Stimulated activated CD4-positive, alpha-beta T cell treated with anti-CD3 and anti-CD28 coated beads, Interleukin-15, amount 100 ng/mL, for 24 hours (primary cell): Measurements from ENCODE around the gene C2orf80.
"Not testable (repeated sequence)": the region's sequence is repeated elsewhere in the genome, so short reads cannot be mapped to it uniquely, and the experiment has no call there.

Experiments used
- DNase-seq: peaks from one replicate; pipeline ENCODE4 v3.0.0-alpha.2; 2020

Gene C2orf80

DNA sequence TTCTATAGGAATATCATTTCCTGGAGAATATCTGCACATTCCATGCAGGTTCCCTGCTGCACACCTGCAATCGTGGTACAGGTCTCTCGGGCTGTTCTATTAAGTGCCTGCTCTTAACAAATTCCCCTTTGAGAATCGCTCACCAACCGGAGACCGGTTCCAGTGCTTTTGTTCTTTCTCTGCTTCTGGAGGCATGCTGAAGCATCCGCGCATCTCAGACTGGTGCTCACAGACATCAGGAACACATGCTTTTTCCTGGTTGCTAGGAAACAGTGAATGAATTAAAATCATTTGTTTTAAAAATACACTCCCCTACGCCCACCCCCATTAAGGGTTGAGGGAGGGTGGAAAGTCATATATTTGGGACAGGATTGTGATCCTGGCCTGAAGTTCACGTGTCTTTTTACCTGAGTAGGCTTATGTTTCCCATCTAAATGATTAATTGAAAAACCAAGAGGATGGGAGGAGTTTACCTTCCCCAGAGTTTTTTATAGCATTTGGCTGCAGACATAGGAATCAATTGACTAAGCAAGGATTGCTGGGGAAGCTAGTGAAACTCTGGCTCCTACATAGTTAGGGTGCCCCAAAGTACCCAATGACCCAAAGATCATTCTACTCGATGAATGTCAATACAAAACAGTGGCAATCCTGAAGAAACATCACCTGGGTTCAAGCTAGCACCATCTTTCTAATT, at the start of gene C2orf80:
Gene C2orf80 (minus strand): TSS at position 221 of the 694 bp plus-strand sequence. CDS start 3,044 bp downstream, outside the sequence.
- no peak for DNase-seq

DNA sequence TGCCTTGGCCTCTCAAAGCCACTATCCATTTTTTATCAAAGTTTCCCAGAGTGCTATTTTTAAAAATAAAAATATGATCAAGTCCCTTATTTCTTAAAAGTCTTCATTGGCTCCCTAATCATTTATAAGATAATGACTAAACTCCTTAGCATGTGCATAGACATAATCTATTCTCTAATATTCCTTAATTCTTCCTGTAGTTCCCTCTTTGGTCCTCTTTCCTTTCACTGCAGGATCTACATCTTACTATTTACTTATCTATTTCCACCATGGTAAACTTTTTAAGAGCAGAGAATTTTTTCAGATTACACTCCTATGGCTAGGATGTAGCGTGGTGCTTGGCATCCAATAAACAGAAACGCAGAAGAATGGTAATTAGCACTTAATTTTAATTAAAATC, 46.0 kb upstream of the C2orf80 start:
- no peak for DNase-seq

DNA sequence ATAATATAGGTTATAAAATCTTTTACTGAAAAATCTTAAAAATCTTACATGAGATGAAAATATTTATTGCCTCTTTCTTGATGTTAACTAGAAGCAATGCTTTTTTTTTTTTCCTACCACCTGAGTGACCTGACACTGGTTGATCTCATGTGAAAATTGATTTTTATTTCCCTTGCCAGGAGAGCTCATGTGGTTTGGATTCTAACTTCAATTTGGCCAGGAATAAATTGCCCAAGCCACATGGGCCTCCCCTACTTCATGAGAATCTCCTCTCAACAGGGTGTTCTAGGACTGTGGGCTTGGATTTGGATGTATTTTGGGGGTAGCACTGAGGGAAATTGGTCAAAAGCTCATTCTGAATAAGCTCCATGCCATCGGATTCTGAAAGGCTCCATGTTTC, 45.0 kb upstream of the C2orf80 start:
- DNase-seq, result no peak

DNA sequence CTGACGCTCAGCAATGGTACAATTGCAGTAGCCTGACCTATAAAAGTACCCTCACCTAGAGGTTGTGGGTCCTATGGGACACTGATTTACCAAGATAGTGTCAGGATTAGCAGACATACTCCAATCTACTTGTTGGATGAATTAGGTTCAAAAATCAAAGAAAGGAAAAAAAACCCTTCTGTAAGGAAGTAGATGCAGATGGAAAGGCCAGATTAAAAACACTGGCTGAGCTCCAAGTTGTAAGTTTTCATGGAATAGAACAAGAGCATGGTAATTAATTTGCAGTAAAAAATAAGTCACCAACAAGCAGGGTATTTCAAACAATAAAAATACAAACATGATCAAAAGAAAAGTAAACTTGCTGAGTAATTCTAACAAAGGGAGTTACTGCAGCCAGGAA, 38.6 kb upstream of the C2orf80 start:
- DNase-seq, result no peak

DNA sequence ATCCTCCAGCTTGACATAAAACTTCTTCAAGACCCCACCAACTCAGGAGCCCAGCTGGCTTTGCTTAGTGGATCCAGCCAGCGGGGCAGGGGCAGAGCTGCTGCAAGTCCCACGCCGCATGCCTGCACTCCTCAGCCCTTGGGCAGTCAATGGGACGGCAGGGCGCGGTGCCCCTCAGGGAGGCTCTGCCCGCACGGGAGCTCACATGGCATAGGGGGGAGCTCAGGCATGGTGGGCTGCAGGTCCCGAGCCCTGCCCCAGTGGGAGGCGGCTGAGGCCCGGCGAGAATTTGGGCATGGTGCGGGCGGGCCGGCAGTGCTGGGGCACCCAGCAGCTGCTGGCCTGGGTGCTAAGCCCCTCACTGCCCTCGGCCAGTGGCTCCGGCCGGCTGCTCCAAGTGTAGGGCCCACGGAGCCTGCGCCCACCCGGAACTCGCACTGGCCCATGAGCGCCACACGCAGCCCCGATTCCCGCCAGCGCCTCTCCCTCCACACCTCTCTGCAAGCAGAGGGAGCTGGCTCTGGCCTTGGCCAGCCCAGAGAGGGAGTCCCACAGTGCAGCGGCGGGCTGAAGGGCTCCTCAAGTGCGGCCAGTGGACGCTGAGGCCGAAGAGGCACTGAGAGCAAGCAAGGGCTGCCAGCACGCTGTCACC, 37.9 kb upstream of the C2orf80 start:
- DNase-seq, result no peak

DNA sequence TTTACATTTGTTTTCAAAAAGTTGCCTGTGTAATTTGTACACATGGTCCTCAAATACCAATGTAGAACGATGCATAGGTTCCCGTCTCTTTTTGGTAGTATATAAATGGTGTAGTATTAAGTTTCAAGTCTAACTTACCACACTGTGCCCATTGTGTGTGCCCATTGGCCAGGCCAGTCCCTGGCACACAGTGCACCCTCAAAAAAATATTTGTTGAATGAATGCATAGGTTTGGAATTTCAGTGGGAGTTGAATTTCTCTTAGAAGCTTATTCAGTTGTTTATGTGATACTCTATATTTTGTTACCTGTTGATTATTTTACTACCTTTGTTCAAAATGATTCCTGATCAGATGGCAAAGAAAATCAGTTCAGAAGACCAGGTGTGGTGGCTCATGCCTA, 35.0 kb upstream of the C2orf80 start:
- no peak for DNase-seq

DNA sequence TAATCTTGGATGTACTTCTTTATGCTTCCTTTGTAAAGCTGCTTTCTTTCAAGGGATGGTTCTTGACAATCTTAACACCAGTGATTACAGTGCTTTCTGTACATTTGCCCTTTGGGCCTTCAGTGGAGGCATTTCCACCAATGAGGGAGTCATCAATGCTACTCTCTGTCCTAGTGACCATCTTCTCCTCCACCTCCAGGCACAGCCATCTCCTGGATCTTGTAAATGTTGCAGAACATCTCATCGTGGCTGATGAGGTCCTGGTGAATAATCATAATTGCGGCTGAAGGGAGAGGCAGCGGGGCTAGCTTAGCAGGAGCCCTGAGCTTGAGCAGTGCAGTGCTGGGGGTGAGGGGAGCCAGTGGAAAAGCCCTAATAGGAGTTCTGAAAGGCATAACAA, 32.5 kb upstream of the C2orf80 start:
- no peak for DNase-seq

DNA sequence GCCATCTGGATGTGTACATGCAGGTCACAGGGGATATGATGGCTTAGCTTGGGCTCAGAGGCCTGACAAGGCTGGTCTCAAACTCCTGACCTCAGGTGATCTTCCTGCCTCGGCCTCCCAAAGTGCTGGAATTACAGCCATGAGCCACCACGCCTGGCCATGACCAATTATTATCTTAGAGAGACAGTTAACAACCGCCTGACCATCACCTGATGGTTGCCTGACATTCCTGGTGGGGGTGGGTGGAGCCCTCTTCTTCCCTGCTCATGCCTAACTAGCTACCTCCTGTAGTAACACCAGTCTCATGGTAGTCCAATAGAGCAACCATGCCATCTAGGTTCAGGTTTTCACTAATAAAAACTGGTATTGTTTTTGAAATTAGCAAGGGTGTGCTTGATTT, 32.0 kb upstream of the C2orf80 start:
- not testable (repeated sequence) for DNase-seq

DNA sequence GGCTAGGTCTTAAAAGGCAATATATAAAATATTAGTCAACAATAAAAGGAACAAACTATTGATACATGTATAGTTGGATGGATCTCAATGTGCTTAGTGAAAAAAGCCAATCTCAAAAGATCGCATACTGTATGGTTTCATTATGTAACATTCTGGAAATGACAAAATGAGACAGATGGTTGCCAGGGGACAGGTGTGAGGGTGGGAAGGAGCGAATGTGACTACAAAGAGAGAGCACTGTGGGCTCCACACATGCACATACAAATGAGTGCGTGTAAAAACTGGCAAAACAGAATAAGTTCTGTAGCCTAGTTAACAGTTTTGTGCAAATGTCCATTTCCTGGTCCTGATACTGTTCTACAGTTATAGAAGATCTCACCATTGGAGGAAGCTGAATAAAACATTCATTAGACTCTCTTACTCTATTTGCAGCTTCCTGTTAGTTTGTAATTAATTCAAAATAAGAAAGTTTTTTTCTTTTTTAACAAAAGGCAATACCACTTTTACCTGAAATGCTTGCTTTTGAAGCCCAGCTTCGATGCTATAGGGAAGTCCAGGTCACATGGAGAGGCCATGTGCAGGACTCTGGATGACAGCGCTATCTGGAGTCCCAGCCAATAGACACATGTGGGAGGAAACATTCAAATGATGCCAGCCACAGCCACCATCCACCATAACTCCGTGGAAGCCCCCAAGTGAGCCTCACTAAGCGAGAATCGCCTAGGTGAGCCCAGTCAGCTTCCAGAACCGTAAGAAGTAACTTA, 21.0 kb upstream of the C2orf80 start:
- DNase-seq, result no peak

DNA sequence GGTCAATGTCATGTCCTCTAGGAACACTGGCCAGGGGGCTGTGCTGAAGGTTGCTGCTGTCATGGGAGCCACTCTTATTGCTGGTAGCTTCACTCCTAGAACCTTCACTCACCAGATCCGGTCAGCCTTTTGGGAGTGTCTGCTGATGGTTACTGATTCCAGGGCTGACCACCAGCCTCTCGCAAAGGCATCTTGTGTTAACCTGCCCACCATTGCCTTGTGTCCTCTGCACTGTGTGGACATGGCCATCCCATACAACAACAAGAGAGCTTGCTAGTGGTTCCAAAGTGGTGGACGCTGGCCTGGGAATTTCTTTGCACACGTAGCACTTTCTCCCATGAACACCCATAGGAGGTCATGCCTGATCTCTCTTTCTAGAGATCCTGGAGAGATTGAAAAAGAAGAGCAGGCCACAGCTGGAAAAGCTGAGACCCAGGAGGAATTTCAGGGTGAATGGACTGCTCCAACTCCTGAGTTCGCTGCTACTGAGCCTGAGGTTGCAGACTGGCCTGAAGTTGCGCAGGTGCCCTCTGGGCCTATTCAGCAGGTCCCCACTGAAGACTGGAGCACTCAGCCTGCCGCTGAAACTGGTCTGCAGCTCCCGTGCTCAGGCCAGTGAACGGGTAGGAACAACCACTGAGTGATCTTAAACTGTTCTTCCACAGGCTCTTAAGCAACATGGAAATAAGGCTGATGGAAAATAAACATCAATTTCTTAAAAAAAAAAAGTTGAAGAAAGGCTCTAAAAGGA, 18.7 kb upstream of the C2orf80 start:
- DNase-seq, result no peak

DNA sequence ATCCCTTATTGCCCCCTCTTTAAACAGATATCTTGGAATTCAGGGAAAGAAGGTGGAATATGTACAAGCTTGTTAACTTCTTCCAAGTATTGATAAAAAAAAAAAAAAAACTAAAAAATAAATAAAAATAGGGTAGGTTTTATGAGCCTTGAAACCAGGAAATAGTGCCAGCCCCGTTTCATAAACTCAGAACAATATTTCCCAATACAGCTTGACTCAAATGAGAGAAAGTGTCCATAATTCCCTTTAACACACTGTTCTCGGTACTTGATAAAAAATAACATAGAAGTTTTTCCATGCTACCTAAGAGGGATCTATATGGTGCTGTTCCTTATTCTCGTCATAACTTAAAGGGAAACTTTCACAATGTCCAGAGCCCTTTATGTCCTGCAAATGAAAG, 17.9 kb upstream of the C2orf80 start:
- DNase-seq, result no peak

DNA sequence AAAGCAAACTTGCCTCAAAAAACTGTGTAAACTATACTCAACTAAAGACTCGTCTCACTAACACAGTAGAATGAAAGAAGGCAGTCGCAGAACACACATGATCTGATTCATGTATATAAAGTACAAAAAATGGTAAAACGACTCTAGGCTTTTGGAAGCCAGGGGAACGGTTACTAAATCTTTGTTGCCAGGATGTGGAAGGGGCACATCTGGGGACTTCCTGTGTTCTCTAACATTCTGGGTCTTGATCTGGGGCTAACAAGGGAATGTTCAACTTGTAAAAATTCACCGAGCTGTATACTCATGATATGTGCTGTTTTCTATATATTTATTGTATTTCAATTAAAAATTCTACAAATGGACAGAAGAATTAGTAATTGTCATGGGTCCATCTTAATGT, 14.3 kb upstream of the C2orf80 start:
- no peak for DNase-seq

DNA sequence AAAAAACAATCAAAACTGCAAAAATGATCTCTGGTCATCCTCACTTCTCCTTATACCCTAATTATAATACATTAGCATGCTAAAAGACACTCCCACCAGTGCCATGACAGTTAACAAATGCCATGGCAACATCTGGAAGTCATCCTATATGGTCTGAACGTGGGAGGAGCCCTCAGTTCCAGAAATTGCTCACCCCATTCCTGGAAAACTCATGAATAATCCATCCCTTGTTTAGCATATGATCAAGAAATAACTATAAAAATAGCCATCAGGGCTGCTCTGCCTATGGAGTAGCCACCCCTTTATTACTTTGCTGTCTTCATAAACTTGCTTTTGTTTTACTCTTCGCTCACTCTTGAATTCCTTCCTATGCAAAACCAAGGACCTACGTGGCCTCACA, 5.7 kb upstream of the C2orf80 start:
- no peak for DNase-seq

DNA sequence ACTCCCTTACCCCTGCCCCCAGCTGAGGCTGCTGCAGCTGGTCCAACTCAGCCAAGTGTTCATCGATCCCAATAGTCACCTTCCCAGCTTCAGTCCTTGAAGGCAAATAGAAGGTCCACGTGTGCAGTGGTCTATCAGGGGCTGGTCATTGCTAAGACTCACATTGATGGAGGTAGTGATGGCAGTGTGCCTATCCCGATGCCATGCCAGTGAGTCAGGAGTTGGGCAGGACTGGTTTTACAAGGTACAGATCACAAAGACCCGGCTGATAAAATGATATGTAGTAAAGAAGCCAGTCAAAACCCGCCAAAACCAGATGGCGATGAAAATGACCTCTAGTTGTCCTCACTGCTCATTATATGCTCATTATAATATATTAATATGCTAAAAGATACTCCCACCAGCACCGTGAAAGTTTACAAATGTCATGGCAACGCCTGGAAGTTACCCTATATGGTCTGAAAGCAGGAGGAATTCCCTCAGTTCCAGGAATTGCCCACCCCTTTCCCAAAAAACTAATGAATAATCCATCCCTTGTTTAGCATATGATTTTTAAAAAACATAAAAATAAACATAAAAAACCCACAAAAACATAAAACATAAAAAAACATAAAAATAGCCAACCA, 2.9 kb upstream of the C2orf80 start:
- DNase-seq, result no peak

DNA sequence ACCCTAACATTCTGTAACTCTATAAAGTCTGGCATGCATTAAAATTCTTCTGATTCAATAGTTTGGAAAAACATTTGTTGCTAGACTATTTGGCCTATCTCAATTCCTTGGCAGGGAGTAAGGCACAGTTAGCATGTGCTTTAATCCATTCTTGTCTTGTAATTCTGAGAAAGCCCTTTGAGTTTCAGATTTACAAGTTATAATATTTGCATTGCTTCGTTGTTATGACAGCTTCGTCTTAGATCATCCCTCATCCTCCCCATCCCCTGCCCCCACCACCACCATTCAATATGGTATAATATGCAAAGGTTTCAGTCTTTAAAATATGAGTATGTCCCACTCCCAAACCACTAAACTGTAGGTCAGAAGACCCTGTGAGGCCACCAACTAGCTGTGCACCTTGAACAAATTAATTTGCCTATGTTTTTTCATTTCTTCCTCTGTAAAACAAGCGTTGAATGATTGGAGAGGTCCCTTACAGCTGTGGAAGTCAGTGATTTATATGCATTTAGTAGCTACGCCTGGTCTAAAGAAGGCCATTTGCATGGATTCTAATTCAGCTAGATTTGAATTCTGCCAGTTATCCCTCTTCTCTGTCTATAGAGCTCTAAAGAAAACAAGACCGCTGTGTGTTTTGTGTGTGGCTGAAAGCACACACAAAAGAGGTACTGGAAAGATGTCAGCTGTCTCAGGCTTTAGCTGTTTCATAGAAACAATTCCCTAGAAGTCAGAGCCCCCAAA, 591 bp downstream of the C2orf80 start:
- DNase-seq, result no peak

DNA sequence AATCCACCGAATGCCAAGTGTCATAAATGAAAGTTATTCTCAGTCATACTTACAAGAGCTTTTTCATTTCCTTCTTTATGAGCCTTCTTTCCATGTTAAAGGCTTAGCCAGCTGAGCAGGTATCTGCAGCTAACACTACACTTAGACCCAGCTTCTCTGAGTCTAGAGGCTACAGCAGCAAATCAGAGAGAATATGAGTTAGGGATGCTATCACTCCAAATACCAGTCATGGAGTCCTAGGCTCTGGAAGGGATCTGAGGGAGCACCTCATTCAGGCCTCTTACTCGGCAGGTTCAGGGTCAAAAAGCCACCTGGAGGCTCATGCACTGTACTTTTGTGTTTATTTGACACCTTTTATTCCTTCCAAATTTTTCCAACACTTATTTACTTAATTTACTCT, 2.9 kb downstream of the C2orf80 start:
- DNase-seq, result no peak

DNA sequence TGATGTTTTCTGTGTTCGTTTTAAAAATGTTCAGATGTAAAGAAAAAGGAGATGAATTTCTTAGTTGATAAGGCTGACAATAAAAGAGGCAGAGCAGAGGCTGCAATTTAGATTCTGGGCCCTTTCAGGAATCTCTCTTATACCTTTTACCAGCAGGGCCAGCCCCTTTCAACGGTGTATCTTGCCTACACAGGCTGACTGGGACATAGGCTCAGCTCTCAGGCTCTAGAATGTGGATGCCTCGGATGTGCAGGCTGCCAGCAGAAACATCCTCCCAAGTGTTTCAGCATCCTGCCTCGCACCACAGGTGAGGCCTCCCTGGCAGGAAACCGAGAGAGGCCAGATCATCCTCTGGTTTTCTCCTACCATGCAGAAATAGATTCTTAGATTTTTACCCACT, 3.4 kb downstream of the C2orf80 start:
- no peak for DNase-seq

DNA sequence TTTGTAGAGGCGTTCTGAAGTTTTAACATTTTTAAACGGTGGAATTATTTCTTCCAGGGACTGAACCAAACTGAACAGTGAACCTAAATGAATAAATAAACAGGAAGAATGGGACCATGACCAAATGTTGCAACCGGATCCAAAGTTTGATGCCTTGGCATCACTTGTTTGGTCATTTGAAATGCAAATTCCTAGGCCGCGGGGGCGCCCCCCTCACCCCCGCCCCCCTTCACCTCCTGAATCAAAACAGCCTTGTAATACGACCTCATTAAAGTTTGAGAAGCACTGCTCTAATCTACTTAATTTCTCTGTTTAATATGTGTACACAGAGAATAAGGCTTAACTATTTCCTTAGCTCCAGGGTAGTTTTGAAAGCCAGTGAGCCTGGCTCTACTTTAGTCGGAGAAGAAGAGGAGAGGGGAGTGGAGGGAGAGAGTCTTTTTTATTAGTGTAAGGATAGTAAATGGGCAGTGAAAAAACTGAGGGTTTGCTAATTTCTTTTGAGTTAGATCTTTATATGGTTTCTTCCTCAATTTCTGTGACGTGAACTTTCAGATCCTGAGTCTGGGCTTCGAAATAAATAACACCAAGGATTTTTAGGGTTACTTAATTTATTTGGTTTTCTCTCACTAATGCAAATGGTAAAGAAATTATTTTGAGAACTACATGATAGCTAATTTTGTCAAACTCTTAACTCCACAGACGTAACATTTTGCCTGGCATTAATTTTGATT, 5.7 kb downstream of the C2orf80 start:
- DNase-seq, result no peak

DNA sequence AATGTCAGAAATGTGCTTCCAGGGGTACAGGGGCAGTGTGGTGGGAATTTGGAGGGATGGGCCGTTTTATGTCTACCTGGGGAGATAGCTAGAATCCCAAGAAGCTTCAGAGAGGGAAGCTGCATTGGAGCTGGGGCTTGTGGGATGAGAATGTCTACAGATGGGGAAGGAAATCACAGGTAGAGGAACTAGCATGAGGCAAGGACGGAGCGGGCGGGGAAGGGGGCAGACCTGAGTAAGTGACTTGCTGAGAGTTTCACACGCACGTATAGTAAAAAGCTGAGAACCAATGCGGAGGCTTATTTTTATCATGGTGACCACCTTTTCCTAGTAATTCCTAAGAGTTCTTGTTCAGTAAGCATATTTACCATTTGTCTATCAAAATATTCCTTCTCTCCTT, 6.3 kb downstream of the C2orf80 start:
- DNase-seq, result no peak

DNA sequence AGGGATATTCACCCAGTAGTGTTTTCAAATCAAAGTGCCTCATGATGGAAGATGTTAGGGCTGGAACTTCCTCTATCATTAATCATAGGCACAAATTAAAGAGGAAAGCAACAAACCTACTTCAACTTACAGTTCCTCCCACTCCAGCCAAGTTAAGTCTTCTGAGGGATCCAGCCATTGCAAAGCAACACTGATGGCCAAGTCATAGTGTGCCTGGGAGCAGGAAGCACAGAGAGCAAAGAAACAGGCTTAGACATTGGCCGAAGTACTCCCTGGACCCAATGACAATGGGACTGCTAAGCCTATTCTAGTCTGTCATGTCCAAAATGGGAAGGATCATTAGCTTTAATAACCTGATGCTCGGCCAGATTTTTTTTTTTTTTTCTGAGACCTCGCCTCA, 7.0 kb downstream of the C2orf80 start:
- DNase-seq, result no peak

DNA sequence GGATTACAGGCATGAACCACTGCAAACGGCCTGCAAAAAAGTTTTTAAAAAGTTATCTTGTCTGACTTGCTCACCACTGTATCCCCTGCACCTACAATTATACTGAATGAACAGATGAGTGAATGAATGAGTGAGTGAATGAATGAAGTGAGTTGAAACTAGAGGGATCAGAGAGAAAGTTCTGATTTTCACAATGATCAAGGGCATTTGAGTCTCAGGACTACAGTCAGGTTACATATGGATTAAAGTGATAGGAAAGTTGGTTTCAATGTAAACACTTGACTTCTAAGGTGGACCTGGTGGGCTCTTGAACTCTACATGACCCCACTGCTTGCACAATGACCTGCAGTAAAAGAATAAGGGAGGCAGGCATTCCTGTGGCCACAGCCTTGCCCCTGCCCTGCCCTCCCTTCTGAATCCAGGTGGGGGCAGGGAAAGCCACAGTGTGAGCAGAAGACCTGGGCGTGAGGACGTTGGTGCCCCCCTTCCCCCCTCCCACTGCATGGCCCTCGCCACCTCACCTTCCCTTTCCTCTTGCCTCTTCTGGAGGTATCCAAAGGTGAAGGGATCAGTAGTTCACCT, 10.7 kb downstream of the C2orf80 start:
- DNase-seq, result no peak
